Vagina (tissue), 2 donors: ENCODE measurements around the gene FAM149B1. TPM values are rescaled to one million over a fixed set of nuclear protein-coding genes. Genes with fewer than 3 reads are reported as not detected.

Experiments
- DNase-seq, 2 donors: peaks; one replicate each; pipeline ENCODE4 v3.0.0-alpha.2; 2017; ENCODE audit errors: extremely low spot score in 2 of 2
- H3K27ac ChIP-seq: fragments of 200-600 bp; sonication (generic); one replicate; pipeline ENCODE4 v1.5.1; 2019
- H3K27me3 ChIP-seq: fragments of 200-600 bp; sonication (generic); one replicate; pipeline ENCODE4 v1.5.1; 2019
- H3K36me3 ChIP-seq, 2 donors: fragments of 200-600 bp; sonication (generic); one replicate each; pipeline ENCODE4 v1.5.1; 2017 to 2019
- H3K4me1 ChIP-seq: fragments of 200-600 bp; sonication (generic); one replicate; pipeline ENCODE4 v1.5.1; 2019
- H3K4me3 ChIP-seq, 2 donors: fragments of 200-600 bp; sonication (generic); 1 replicate in 1 of 2; 2 replicates in 1 of 2; pipeline ENCODE4 v1.5.1; 2016 to 2019
- H3K9me3 ChIP-seq: fragments of 200-600 bp; sonication (generic); one replicate; pipeline ENCODE4 v1.5.1; 2019
- CTCF ChIP-seq, 3 experiments: fragments of 450-650 bp in 2 of 3; fragments of 200-600 bp in 1 of 3; sonication (generic) in 1 of 3; IDR thresholded peaks; one replicate each; pipeline ENCODE4 v1.5.1; 2017 to 2019; ENCODE audit warnings: antibody characterized with exemption in 3 of 3, mild to moderate bottlenecking in 2 of 3, moderate library complexity in 2 of 3
- POLR2A ChIP-seq, 2 donors: fragments of 450-650 bp; IDR thresholded peaks; one replicate each; pipeline ENCODE4 v1.6.1; 2017; ENCODE audit warnings: antibody characterized with exemption in 2 of 2, mild to moderate bottlenecking in 2 of 2, moderate library complexity in 2 of 2
- POLR2AphosphoS5 ChIP-seq, 2 donors: sonication (generic); formaldehyde crosslinking; IDR thresholded peaks; one replicate each; pipeline ENCODE4 v1.9.0; 2017; ENCODE audit warnings: antibody characterized with exemption in 2 of 2, mild to moderate bottlenecking in 2 of 2, low read depth in 1 of 2; ENCODE audit not compliant: insufficient read depth in 1 of 2
- intact Hi-C: fragments of 100-400 bp; cut with DNase I; formaldehyde crosslinking; loops from one replicate; pipeline ENCODE4 v1.15.1; 2023
- total RNA-seq: library from RNA; depleted of rRNA; stranded (reverse); fragments of >200 nt; gene quantifications from one replicate; pipeline ENCODE4 v1.2.3, GENCODE V29; 2016

Gene FAM149B1
- total RNA-seq, 1 donor from 2014 or later = 25.8 TPM

DNA sequence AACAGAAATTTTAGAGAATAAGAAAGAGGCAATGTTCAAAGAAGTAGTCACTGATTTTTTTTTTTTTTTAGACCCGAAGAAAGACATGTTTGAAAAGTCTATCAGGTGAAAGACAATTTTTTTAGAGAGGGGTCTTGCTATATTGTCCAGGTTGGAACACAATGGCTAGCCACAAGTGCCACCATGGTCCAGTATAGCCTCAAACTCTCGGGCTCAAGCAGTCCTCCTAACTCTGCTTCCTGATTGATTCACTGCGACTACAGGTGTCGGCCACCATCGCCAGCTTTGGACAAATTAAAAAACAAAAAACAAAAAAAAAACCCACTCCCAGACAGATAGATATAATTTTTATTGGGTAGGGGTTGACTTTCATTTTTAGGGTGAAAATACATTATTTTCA is 22.3 kb downstream of the FAM149B1 start:
- no peak overlapping the region for H3K4me3 ChIP-seq
- no peak overlapping the region for H3K27ac ChIP-seq
- no peaks in the 10 kb centered on the region for H3K9me3 ChIP-seq
- H3K27me3 ChIP-seq = no peaks in the 10 kb centered on the region
- intact Hi-C loops = no loop called here
- peaks cover 0 to 2% of the 10 kb centered on the region in 2 donors for H3K36me3 ChIP-seq
- TF ChIP-seq CTCF (IDR thresholded peaks at IDR 0.05) (no peak), POLR2A (IDR thresholded peaks at IDR 0.05) (no peak), POLR2AphosphoS5 (IDR thresholded peaks at IDR 0.05; ENCODE audit: insufficient read depth in 1 of 2, low read depth in 1 of 2) (no peak)
- DNase-seq = no peak
- no peaks in the 10 kb centered on the region for H3K4me1 ChIP-seq

- Histone ChIP-seq H3K9me3 (no peaks in the 10 kb centered on the region), H3K4me1 (no peaks in the 10 kb centered on the region), H3K27me3 (no peaks in the 10 kb centered on the region), H3K4me3 (no peak overlapping the region), H3K36me3 (no peaks in the 10 kb centered on the region), H3K27ac (no peak overlapping the region)
- DNase-seq = no peak
- intact Hi-C loops = no loop called here
- TF ChIP-seq POLR2A (IDR thresholded peaks at IDR 0.05) = no peak
Measured at GRCh38 chr10:73205081-73205480, 37.2 kb downstream of the FAM149B1 start.

DNA sequence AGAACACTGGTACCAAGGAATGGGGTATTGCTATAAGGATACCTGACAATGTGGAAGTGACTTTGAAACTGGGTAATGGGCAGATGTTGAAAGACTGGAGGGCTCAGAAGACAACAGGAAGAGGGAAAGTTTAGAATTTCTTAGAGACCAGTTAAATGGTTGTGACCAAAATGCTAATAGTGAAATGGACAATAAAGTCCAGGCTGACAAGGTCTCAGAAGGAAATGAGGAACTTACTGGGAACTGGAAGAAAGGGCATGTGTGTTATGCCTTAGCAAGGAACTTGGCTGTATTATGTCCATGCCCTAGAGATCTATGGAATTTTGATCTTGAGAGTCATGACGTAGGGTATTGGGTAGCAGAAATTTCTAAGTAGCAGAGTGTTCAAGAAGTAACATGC is 38.0 kb downstream of the FAM149B1 start:
- Histone ChIP-seq H3K4me1 (no peaks in the 10 kb centered on the region), H3K27me3 (no peaks in the 10 kb centered on the region), H3K27ac (no peak overlapping the region), H3K36me3 (no peaks in the 10 kb centered on the region), H3K9me3 (no peaks in the 10 kb centered on the region), H3K4me3 (no peak overlapping the region)
- DNase-seq = no peak
- intact Hi-C loops = no loop called here
- TF ChIP-seq CTCF (IDR thresholded peaks at IDR 0.05) = no peak
- TF ChIP-seq POLR2AphosphoS5 (IDR thresholded peaks at IDR 0.05; ENCODE audit: insufficient read depth in 1 of 2, low read depth in 1 of 2) = no peak
- TF ChIP-seq POLR2A (IDR thresholded peaks at IDR 0.05) = no peak

DNA sequence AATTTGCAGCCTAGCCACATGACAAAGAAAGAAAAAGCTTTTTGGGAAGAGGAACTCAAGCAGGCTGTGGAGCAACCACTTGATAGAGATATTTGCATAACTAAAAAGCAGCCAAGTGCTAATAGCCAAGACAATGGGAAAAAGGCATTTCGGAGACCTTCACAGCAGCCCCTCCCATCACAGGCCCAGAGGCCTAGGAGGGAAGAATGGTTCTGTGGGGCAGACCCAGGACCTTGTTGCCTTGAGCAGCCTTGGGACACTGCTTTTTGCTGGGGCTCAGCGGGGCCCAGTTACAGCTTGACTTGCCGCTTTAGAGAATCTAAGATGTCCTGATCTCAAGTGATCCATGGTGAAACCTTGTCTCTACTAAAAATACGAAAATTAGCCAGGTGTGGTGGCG is 38.5 kb downstream of the FAM149B1 start:
- Histone ChIP-seq H3K4me3 (no peak overlapping the region), H3K36me3 (no peaks in the 10 kb centered on the region), H3K27ac (no peak overlapping the region), H3K4me1 (no peaks in the 10 kb centered on the region), H3K9me3 (no peaks in the 10 kb centered on the region), H3K27me3 (no peaks in the 10 kb centered on the region)
- no peak for TF ChIP-seq POLR2AphosphoS5 (IDR thresholded peaks at IDR 0.05; ENCODE audit: insufficient read depth in 1 of 2, low read depth in 1 of 2)
- no peak for TF ChIP-seq CTCF (IDR thresholded peaks at IDR 0.05)
- no peak for TF ChIP-seq POLR2A (IDR thresholded peaks at IDR 0.05)
- no peak for DNase-seq
- intact Hi-C loops = no loop called here

DNA sequence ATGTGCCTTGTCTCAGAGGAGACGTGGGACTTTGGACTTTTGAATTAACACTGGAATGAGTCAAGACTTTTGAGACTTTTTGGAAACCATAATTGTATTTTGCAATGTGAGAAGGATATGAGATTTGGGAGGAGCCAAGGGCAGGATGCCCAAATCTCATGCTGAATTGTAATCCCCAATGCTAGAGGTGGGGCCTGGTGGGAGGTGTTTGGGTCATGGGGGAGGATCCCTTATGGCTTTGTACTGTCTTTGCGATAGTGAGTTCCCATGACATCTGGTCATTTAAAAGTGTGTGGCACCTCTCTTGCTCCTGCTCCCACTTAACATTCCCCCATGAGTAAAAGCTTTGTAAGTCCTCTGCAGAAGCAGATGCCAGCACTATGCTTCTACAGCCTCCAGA is 40.0 kb downstream of the FAM149B1 start:
- no peak overlapping the region for H3K27ac ChIP-seq
- no peaks in the 10 kb centered on the region for H3K4me1 ChIP-seq
- no peaks in the 10 kb centered on the region for H3K9me3 ChIP-seq
- no peaks in the 10 kb centered on the region for H3K27me3 ChIP-seq
- DNase-seq = no peak
- TF ChIP-seq POLR2A (IDR thresholded peaks at IDR 0.05) = no peak
- no peak for TF ChIP-seq POLR2AphosphoS5 (IDR thresholded peaks at IDR 0.05; ENCODE audit: insufficient read depth in 1 of 2, low read depth in 1 of 2)
- no peak for TF ChIP-seq CTCF (IDR thresholded peaks at IDR 0.05)
- intact Hi-C loops = no loop called here
- no peaks in the 10 kb centered on the region for H3K36me3 ChIP-seq
- H3K4me3 ChIP-seq = no peak overlapping the region

- no peaks in the 10 kb centered on the region for H3K9me3 ChIP-seq
- H3K27ac ChIP-seq = no peak overlapping the region
- H3K27me3 ChIP-seq = no peaks in the 10 kb centered on the region
- H3K4me1 ChIP-seq = no peaks in the 10 kb centered on the region
- H3K4me3 ChIP-seq = no peak overlapping the region
- no peaks in the 10 kb centered on the region for H3K36me3 ChIP-seq
- intact Hi-C loops = no loop called here
- no peak for TF ChIP-seq POLR2AphosphoS5 (IDR thresholded peaks at IDR 0.05; ENCODE audit: insufficient read depth in 1 of 2, low read depth in 1 of 2)
- no peak for TF ChIP-seq CTCF (IDR thresholded peaks at IDR 0.05)
- no peak for TF ChIP-seq POLR2A (IDR thresholded peaks at IDR 0.05)
- no peak for DNase-seq
Measured at GRCh38 chr10:73209705-73210104, 41.8 kb downstream of the FAM149B1 start.
